Suppressor macrophage treated with lipopolysaccharide for 4 hours (primary cell): ENCODE results near the gene BLOC1S5.
"Not testable (repeated sequence)": the region's sequence is repeated elsewhere in the genome, so short reads cannot be mapped to it uniquely, and the experiment has no call there.

Experiments
- DNase-seq: peaks from one replicate; pipeline ENCODE4 v3.0.0-alpha.2; 2020

Gene BLOC1S5

GRCh38 chr6:7992002-7992815, 72.0 kb downstream of the BLOC1S5 start:
- peak; percentile 26 for DNase-seq

DNA sequence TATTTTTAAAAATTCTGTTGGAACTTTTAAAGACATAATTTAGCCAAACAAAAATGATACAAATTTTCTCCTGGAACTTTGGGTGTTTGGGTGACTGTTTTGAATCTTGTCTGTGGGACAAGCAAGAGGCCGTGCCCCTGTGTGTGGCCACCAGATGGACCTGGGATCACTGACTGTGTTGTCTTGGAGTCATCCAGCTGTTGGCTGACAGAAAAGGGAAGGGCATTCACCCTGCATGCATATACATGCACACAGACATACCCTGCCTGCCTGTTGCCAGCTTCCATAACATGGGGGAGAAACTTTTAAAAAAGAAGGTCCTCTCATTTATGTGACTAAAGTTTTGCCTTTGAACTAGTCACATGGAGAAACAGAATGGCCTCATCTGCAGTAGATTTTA, 72.7 kb downstream of the BLOC1S5 start:
- no peak for DNase-seq

DNA sequence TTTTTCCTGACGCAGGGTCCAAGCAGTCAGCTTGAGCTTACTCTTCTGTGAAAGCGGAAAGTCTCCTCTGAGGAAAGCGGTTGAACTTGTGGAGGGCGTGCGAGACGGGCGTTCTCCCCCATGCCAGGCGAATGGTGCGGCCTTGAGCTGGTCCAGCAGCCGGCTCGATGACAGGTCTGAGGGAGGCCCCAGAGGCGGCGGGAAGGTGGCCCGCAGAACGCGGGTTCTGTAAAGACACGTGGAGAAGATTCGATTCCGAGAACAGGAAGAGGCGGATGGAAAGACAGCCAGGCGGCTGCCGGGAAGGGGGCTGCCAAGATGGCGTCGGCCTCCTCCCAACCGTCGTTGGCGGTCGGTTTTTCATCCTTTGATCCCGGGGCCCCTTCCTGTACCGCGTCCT, 78.0 kb downstream of the BLOC1S5 start:
- DNase-seq, result no peak

DNA sequence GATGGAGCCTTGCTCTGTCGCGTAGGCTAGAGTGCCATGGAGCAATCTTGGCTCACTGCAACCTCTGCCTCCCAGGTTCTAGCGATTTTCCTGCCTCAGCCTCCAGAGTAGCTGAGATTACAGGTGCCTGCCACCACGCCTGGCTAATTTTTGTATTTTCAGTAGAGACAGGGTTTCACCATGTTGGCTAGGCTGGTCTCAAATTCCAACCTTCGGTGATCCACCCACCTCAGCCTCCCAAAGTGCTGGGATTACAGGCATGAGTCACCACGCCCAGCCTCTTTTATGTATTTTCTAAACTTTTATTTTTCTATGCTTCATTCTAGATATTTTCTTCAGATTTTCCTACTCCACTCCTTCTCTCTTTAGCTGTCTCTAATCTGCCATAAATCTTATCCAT, 80.2 kb downstream of the BLOC1S5 start:
- DNase-seq, result not testable (repeated sequence)

DNA sequence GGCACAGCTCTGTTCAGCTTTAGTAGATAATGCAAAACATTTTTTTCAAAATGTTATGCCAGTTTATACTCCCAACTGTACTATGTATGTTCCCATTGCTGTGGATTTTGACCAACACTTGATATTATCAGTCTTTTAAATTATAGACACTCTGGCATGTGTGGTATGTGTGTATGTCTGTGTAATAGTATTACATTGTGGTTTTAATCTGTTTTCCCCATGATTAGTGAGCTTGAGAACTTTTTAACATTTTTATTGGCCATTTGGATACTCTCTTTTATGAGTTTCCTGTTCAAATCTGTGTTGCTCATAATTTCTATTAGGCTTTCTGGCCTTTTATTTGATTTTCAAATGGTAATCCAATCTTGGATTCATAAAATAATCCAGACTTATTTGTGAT, 84.4 kb downstream of the BLOC1S5 start:
- no peak for DNase-seq

GRCh38 chr6:7978736-7979135, 85.5 kb downstream of the BLOC1S5 start:
- DNase-seq, result no peak

DNA sequence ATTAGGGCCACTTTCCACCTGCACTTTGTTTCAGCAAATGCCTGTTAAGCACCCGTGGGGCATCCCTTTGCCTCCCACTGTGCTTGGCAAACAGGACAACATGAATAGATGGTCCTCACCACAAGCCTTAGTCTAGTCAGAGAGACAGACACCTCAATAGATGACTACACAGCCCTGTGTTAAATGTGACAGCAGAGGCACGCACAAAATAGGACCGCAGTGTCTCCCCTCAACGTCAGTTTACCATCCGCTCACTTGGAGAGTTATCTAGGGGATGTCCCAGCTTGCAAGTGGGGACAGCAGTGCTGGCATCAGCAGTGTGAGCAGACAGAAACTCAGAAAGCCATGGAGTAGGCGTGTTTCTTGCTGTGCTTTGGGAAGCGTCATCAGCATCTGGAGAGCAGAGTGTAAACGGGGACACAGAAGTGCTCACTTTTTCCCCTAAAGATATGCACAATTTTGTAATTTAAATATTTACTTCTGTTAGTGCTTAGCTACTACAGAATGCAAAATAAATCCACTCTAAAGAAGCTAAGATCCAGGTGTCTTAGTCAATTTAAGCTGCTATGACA, 87.6 kb downstream of the BLOC1S5 start:
- DNase-seq, result no peak

GRCh38 chr6:7975764-7976146, 88.4 kb downstream of the BLOC1S5 start:
- DNase-seq, result no peak

DNA sequence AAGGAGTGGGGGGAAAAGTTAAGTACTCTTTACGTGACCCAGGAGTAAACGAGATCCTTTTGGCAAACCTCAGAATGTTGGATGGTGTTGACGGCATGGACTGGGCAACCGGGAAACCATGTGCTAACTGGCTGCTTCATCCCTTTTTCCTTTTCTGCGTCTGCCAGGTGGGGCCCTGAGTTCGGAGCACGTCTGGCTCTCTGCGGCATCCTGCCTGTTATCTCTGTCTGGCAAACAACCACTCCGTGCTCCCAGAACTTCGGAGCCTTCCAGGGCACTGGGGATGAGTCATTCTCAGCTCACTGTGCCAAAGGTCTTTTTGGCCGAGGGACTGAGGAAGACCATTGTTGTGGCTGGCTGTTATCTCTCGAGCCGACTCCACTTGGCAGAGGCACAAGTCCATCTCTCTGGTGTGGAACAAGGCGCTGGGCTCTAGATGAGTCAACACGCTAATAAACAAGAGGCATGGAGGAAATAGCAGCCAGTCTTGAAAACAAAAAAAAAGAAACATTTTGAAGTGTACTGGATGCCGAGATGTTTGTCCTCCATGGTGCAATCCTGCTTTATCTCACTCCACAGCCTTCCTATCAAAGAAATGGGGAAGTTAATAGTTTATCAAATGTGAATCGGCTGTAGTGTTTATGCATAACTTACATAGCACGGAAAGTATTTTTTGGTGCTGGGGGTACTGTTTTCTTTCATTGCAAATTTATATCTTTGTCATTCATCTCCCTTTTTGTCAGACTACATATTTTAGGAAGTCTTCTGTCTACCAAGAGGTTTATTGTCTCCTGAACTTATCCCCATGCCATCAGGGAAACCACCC, 89.0 kb downstream of the BLOC1S5 start:
- no peak for DNase-seq

GRCh38 chr6:7974565-7974937, 89.6 kb downstream of the BLOC1S5 start:
- DNase-seq, result no peak

DNA sequence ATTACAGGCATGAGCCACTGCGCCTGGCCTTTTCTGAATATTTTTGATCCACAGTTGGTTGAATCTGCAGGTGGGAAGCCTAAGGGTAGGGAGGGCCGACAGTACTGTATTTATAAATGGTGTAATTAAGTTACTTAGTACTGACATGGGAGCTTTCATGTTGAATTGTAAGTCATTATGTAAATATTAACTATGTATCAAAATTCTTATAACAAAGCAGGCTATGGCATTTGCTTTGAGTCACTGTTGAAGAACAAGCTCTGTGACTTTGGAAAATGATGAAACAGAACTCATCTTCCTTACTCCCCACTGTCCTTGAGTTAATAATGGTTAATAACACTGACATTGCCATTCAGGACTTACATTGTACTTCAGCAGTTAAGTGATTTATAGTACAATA, 90.6 kb downstream of the BLOC1S5 start:
- DNase-seq, result no peak

DNA sequence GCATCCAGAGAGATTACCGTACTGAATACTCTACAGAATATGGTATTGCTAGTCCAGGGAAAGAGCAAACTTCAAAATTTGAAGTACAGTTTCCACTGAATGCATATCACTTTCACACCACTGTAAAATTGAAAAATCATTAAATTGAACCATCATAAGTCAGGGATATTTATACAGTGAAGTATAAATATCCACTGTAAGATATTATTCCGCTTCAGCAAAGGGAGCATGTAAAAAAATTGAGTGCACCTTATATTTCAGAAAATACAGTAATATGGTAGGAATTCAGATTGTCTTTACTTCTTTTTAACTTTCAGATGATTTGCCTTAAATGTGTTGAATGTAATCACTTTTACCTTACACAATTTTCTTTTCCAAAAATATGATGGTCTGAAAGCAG, 92.7 kb downstream of the BLOC1S5 start:
- no peak for DNase-seq

- no peak for DNase-seq
These were observed 93.6 kb downstream of the BLOC1S5 start for GRCh38 chr6:7970616-7971015.
